GM21528 (cell line): ENCODE results near the gene CANT1.
"Not testable (repeated sequence)": the region's sequence is repeated elsewhere in the genome, so short reads cannot be mapped to it uniquely, and the experiment has no call there.

Experiments used
- ATAC-seq: cut with Tn5 transposase; IDR thresholded peaks from one replicate; pipeline ENCODE4 v1.9.1; 2021; ENCODE audit warnings: mild to moderate bottlenecking, moderate library complexity; ENCODE audit not compliant: unreplicated experiment, low FRiP score

CANT1 gene

GRCh38 chr17:79043931-79044320 is 34.4 kb upstream of the CANT1 start:
- ATAC-seq = no peak

GRCh38 chr17:79043191-79043930 is 33.8 kb upstream of the CANT1 start:
- no peak for ATAC-seq

- ATAC-seq = no peak
These were observed 33.0 kb upstream of the CANT1 start for GRCh38 chr17:79042421-79043190.

GRCh38 chr17:79041723-79042420 is 32.3 kb upstream of the CANT1 start:
- ATAC-seq = no peak

- ATAC-seq = no peak
These were observed 31.5 kb upstream of the CANT1 start for GRCh38 chr17:79041041-79041570.

- ATAC-seq = no peak
These were observed 30.3 kb upstream of the CANT1 start for GRCh38 chr17:79039886-79040285.

- no peak for ATAC-seq
These were observed 29.6 kb upstream of the CANT1 start for GRCh38 chr17:79039171-79039570.

GRCh38 chr17:79038545-79039135 is 29.1 kb upstream of the CANT1 start:
- no peak for ATAC-seq

- no peak for ATAC-seq
These were observed 27.0 kb upstream of the CANT1 start for GRCh38 chr17:79036596-79036995.

- ATAC-seq = no peak
These were observed 26.6 kb upstream of the CANT1 start for GRCh38 chr17:79036181-79036580.

- no peak for ATAC-seq
These were observed 26.1 kb upstream of the CANT1 start for GRCh38 chr17:79035686-79036085.

GRCh38 chr17:79034931-79035485 is 25.4 kb upstream of the CANT1 start:
- no peak for ATAC-seq

- ATAC-seq = no peak
These were observed 24.4 kb upstream of the CANT1 start for GRCh38 chr17:79033741-79034501.

- ATAC-seq = no peak
These were observed 23.6 kb upstream of the CANT1 start for GRCh38 chr17:79033046-79033616.

- ATAC-seq = no peak
These were observed 22.7 kb upstream of the CANT1 start for GRCh38 chr17:79031996-79032875.

GRCh38 chr17:79030636-79031035 is 21.1 kb upstream of the CANT1 start:
- ATAC-seq = not testable (repeated sequence)

GRCh38 chr17:79029327-79030009 is 19.9 kb upstream of the CANT1 start:
- ATAC-seq = no peak
